ENCODE results near the gene ZNF84.
A peak's percentile ranks its signal among the peaks of the same experiment; 100 is the strongest.

Gene ZNF84

DNA sequence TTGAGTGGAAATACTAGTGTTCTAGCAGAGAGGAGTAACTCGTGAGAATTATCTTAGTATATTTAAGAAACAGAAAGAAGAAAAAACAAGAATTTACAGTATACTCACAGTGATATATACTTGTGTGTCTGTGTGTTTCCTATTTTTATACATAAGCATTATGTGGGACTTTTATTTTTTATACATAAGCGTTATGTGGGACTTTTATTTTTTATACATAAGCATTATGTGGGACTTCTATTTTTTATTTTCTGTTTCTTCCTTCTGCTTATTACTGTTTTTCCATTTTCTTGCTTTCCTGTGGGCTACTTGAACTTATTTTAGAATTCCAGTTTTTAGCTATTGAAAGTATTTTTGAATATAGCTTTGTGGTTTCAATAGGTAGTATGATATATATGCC, 36.5 kb downstream of the ZNF84 start:
- Histone ChIP-seq H3K4me1 (ENCODE audit: insufficient read depth, low read length) (no peaks in the 10 kb centered on the region), H3K9ac (ENCODE audit: low read length) (no peak overlapping the region), H3K9me3 (ENCODE audit: low read length) (peaks cover 18% of the 10 kb centered on the region), H3K27me3 (ENCODE audit: control insufficient read depth in 1 of 2, insufficient read depth in 2 of 2, low read length in 2 of 2) (no peaks in the 10 kb centered on the region), H3K27ac (ENCODE audit: low read depth, low read length) (no peak overlapping the region), H3K36me3 (ENCODE audit: insufficient read depth, low read length) (no peaks in the 10 kb centered on the region), H3K4me3 (ENCODE audit: low read depth in 1 of 2, low read length in 2 of 2) (no peak overlapping the region)

GRCh38 chr12:133080026-133080367, 42.7 kb downstream of the ZNF84 start:
- H3K36me3 ChIP-seq (ENCODE audit: insufficient read depth, low read length), result peaks cover 32% of the 10 kb centered on the region
- H3K9me3 ChIP-seq (ENCODE audit: low read length), result peaks cover 36% of the 10 kb centered on the region
- peaks cover 5% of the 10 kb centered on the region for H3K4me1 ChIP-seq (ENCODE audit: insufficient read depth, low read length)
- H3K4me3 ChIP-seq (ENCODE audit: low read depth in 1 of 2, low read length in 2 of 2), result peak overlapping the region; percentile 67 to 84
- peak overlapping the region; percentile 98 for H3K27ac ChIP-seq (ENCODE audit: low read depth, low read length)
- peak overlapping the region; percentile 90 for H3K9ac ChIP-seq (ENCODE audit: low read length)
- H3K27me3 ChIP-seq (ENCODE audit: control insufficient read depth in 1 of 2, insufficient read depth in 2 of 2, low read length in 2 of 2), result no peaks in the 10 kb centered on the region

- Histone ChIP-seq H3K9me3 (ENCODE audit: low read length) (peaks cover 39% of the 10 kb centered on the region), H3K36me3 (ENCODE audit: insufficient read depth, low read length) (peaks cover 38% of the 10 kb centered on the region), H3K27me3 (ENCODE audit: control insufficient read depth in 1 of 2, insufficient read depth in 2 of 2, low read length in 2 of 2) (no peaks in the 10 kb centered on the region), H3K27ac (ENCODE audit: low read depth, low read length) (peak within 1 kb of the TSS; percentile 98), H3K4me3 (ENCODE audit: low read depth in 1 of 2, low read length in 2 of 2) (peak within 1 kb of the TSS; percentile 67 to 84), H3K9ac (ENCODE audit: low read length) (peak within 1 kb of the TSS; percentile 90), H3K4me1 (ENCODE audit: insufficient read depth, low read length) (peaks cover 5% of the 10 kb centered on the region)
These were observed 43.3 kb downstream of the ZNF84 start, which contains the start of gene ZNF140 for GRCh38 chr12:133080368-133081158. Gene ZNF140 (plus strand): TSS chr12:133080923. CDS start chr12:133081321, 398 bp downstream.

GRCh38 chr12:133081159-133081780, 44.0 kb downstream of the ZNF84 start:
- no peaks in the 10 kb centered on the region for H3K27me3 ChIP-seq (ENCODE audit: control insufficient read depth in 1 of 2, insufficient read depth in 2 of 2, low read length in 2 of 2)
- H3K4me1 ChIP-seq (ENCODE audit: insufficient read depth, low read length), result peaks cover 5% of the 10 kb centered on the region
- H3K9me3 ChIP-seq (ENCODE audit: low read length), result peaks cover 43% of the 10 kb centered on the region
- H3K9ac ChIP-seq (ENCODE audit: low read length), result peak overlapping the region; percentile 58
- peak overlapping the region; percentile 67 to 84 for H3K4me3 ChIP-seq (ENCODE audit: low read depth in 1 of 2, low read length in 2 of 2)
- peaks cover 45% of the 10 kb centered on the region for H3K36me3 ChIP-seq (ENCODE audit: insufficient read depth, low read length)
- peak overlapping the region; percentile 98 for H3K27ac ChIP-seq (ENCODE audit: low read depth, low read length)

DNA sequence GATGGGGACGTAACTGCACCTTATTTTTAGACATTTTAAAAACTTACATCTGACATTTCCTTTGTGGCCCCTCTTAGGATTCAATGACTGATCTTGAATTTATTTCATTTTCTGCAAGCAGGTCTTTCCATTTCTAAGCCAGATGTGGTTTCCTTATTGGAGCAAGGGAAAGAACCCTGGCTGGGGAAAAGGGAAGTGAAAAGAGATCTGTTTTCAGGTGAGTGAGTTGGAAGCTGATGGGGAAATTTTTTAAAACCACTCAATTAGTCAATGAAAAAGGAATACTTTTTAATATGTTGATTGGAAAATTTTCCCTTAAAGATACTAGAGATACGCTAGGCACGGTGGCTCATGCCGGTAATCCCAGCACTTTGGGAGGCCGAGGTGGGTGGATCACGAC, 46.0 kb downstream of the ZNF84 start:
- H3K9me3 ChIP-seq (ENCODE audit: low read length), result peaks cover 62% of the 10 kb centered on the region
- no peak overlapping the region for H3K27ac ChIP-seq (ENCODE audit: low read depth, low read length)
- peaks cover 62% of the 10 kb centered on the region for H3K36me3 ChIP-seq (ENCODE audit: insufficient read depth, low read length)
- no peaks in the 10 kb centered on the region for H3K27me3 ChIP-seq (ENCODE audit: control insufficient read depth in 1 of 2, insufficient read depth in 2 of 2, low read length in 2 of 2)
- H3K4me1 ChIP-seq (ENCODE audit: insufficient read depth, low read length), result peaks cover 5% of the 10 kb centered on the region
- H3K9ac ChIP-seq (ENCODE audit: low read length), result no peak overlapping the region
- H3K4me3 ChIP-seq (ENCODE audit: low read depth in 1 of 2, low read length in 2 of 2), result peak overlapping the region in 1 of 2 donors; percentile 57

GRCh38 chr12:133105620-133106019, 68.3 kb downstream of the ZNF84 start:
- Histone ChIP-seq H3K9me3 (ENCODE audit: low read length) (peaks cover 93% of the 10 kb centered on the region), H3K36me3 (ENCODE audit: insufficient read depth, low read length) (peaks cover 57% of the 10 kb centered on the region), H3K27me3 (ENCODE audit: control insufficient read depth in 1 of 2, insufficient read depth in 2 of 2, low read length in 2 of 2) (no peaks in the 10 kb centered on the region), H3K4me3 (ENCODE audit: low read depth in 1 of 2, low read length in 2 of 2) (peak overlapping the region in 1 of 2 donors; percentile 38), H3K4me1 (ENCODE audit: insufficient read depth, low read length) (no peaks in the 10 kb centered on the region), H3K27ac (ENCODE audit: low read depth, low read length) (no peak overlapping the region), H3K9ac (ENCODE audit: low read length) (no peak overlapping the region)

- Histone ChIP-seq H3K36me3 (ENCODE audit: insufficient read depth, low read length) (peaks cover 51% of the 10 kb centered on the region), H3K4me3 (ENCODE audit: low read depth in 1 of 2, low read length in 2 of 2) (peak overlapping the region in 1 of 2 donors; percentile 38), H3K9me3 (ENCODE audit: low read length) (peaks cover 89% of the 10 kb centered on the region)
These were observed 68.9 kb downstream of the ZNF84 start for GRCh38 chr12:133106253-133106652.

GRCh38 chr12:133107121-133107520, 69.8 kb downstream of the ZNF84 start:
- Histone ChIP-seq H3K9me3 (ENCODE audit: low read length) (peaks cover 80% of the 10 kb centered on the region), H3K4me3 (ENCODE audit: low read depth in 1 of 2, low read length in 2 of 2) (peak overlapping the region in 1 of 2 donors; percentile 38), H3K27me3 (ENCODE audit: control insufficient read depth in 1 of 2, insufficient read depth in 2 of 2, low read length in 2 of 2) (no peaks in the 10 kb centered on the region), H3K4me1 (ENCODE audit: insufficient read depth, low read length) (no peaks in the 10 kb centered on the region), H3K9ac (ENCODE audit: low read length) (no peak overlapping the region), H3K36me3 (ENCODE audit: insufficient read depth, low read length) (peaks cover 42% of the 10 kb centered on the region), H3K27ac (ENCODE audit: low read depth, low read length) (no peak overlapping the region)

More at GRCh38 chr12:133106253-133106652, 68.9 kb downstream of the ZNF84 start:
- Histone ChIP-seq H3K27me3 (ENCODE audit: control insufficient read depth in 1 of 2, insufficient read depth in 2 of 2, low read length in 2 of 2) (no peaks in the 10 kb centered on the region), H3K9ac (ENCODE audit: low read length) (no peak overlapping the region), H3K4me1 (ENCODE audit: insufficient read depth, low read length) (no peaks in the 10 kb centered on the region), H3K27ac (ENCODE audit: low read depth, low read length) (no peak overlapping the region)

DNA sequence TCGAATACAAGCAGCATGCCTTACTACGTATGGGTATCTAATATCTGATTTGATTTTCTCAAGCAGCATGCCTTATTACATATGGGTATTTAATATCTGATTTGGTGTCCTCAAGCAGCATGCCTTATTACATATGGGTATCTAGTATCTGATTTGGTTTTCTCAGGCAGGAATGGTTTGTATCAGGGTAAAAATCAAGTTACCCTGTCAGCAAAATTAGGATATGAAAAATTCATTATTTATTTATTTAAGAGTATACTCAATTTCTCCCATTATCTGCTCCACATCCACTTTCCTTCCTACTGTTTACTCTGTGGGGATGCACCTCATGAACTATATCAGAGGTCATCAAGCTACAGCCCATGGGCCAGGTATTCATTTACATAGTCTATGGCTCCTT, 70.8 kb downstream of the ZNF84 start:
- Histone ChIP-seq H3K9ac (ENCODE audit: low read length) (no peak overlapping the region), H3K27ac (ENCODE audit: low read depth, low read length) (no peak overlapping the region), H3K27me3 (ENCODE audit: control insufficient read depth in 1 of 2, insufficient read depth in 2 of 2, low read length in 2 of 2) (no peaks in the 10 kb centered on the region), H3K36me3 (ENCODE audit: insufficient read depth, low read length) (peaks cover 36% of the 10 kb centered on the region), H3K4me3 (ENCODE audit: low read depth in 1 of 2, low read length in 2 of 2) (peak overlapping the region in 1 of 2 donors; percentile 15), H3K4me1 (ENCODE audit: insufficient read depth, low read length) (no peaks in the 10 kb centered on the region), H3K9me3 (ENCODE audit: low read length) (peaks cover 74% of the 10 kb centered on the region)

All from muscle layer of colon (tissue), 2 donors.